ENCODE results near the gene FAHD1. TPM values are rescaled to one million over a fixed set of nuclear protein-coding genes. Genes with fewer than 3 reads are reported as not detected.
A peak's percentile ranks its signal among the peaks of the same experiment; 100 is the strongest.
"Not testable (repeated sequence)": the region's sequence is repeated elsewhere in the genome, so short reads cannot be mapped to it uniquely, and the experiment has no call there.

The FAHD1 gene
- total and polyA plus RNA-seq, 2 experiments from 2014 or later, result 76.6 to 101 TPM

GRCh38 chr16:1794908-1795666 is 31.9 kb upstream of the FAHD1 start:
- no peaks in the 10 kb centered on the region for H3K79me2 ChIP-seq
- 88% methylated on average over 26 of the region's 32 CpGs for WGBS (ENCODE audit: low lambda C conversion rate, missing lambda C conversion rate)
- H3K4me3 ChIP-seq, result no peak overlapping the region
- no peaks in the 10 kb centered on the region for H3K27me3 ChIP-seq
- H3K4me2 ChIP-seq, result peak overlapping the region; percentile 30
- TF ChIP-seq EZH2phosphoT487 (IDR thresholded peaks at IDR 0.05; ENCODE audit: low read depth, severe bottlenecking, unreplicated experiment), result no peak
- TF ChIP-seq EZH2 (IDR thresholded peaks at IDR 0.05; ENCODE audit: borderline replicate concordance), result no peak
- TF ChIP-seq, protein P1, sequence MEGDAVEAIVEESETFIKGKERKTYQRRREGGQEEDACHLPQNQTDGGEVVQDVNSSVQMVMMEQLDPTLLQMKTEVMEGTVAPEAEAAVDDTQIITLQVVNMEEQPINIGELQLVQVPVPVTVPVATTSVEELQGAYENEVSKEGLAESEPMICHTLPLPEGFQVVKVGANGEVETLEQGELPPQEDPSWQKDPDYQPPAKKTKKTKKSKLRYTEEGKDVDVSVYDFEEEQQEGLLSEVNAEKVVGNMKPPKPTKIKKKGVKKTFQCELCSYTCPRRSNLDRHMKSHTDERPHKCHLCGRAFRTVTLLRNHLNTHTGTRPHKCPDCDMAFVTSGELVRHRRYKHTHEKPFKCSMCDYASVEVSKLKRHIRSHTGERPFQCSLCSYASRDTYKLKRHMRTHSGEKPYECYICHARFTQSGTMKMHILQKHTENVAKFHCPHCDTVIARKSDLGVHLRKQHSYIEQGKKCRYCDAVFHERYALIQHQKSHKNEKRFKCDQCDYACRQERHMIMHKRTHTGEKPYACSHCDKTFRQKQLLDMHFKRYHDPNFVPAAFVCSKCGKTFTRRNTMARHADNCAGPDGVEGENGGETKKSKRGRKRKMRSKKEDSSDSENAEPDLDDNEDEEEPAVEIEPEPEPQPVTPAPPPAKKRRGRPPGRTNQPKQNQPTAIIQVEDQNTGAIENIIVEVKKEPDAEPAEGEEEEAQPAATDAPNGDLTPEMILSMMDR (IDR thresholded peaks at IDR 0.05; ENCODE audit: poor library complexity), result no peak
- no peaks in the 10 kb centered on the region for H3K9me2 ChIP-seq (replicated peaks; ENCODE audit: insufficient read depth)
- DNase-seq (ENCODE audit: low spot score), result peak; percentile 3
- H2AFZ ChIP-seq, result no peak overlapping the region
- peak overlapping the region; percentile 83 for H3K27ac ChIP-seq
- H4K20me1 ChIP-seq (ENCODE audit: insufficient read depth, poor library complexity, severe bottlenecking), result no peaks in the 10 kb centered on the region
- no peaks in the 10 kb centered on the region for H3K36me3 ChIP-seq (replicated peaks; ENCODE audit: insufficient read depth, low read depth)
- H3K4me1 ChIP-seq (ENCODE audit: insufficient read depth), result peaks cover 14% of the 10 kb centered on the region
- no peaks in the 10 kb centered on the region for H3K9me3 ChIP-seq (ENCODE audit: low read depth)

- H3K4me1 ChIP-seq (ENCODE audit: insufficient read depth); H3K27ac ChIP-seq; H3K4me3 ChIP-seq; H3K9me2 ChIP-seq (replicated peaks; ENCODE audit: insufficient read depth); H3K79me2 ChIP-seq; H4K20me1 ChIP-seq (ENCODE audit: insufficient read depth, poor library complexity, severe bottlenecking); DNase-seq (ENCODE audit: low spot score); H3K27me3 ChIP-seq; H3K36me3 ChIP-seq (replicated peaks; ENCODE audit: insufficient read depth, low read depth); H3K4me2 ChIP-seq; H2AFZ ChIP-seq; H3K9me3 ChIP-seq (ENCODE audit: low read depth): not testable (repeated sequence)
- 77% methylated on average over 5 of the region's 5 CpGs for WGBS (ENCODE audit: low lambda C conversion rate, missing lambda C conversion rate)
Measured at GRCh38 chr16:1799263-1799662, 27.7 kb upstream of the FAHD1 start.

DNA sequence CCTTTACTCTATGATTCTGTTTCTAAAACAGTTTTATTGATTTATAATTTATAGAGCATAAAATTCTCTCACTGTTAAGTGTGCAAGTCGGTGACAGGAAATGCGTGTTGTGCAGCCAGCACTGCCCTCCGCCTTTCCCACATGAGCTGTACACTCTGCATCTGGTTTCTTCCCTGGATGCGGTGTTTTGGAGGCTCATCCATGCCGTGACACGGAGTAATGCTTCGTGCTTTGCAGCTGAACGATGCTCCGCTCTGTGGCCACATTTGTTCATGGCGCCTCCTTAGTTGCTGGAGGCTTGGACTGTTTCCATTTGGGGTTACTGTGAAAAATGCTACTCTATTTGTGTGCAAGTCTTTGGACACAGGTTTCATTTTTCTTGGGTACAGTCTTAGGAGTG is 26.3 kb upstream of the FAHD1 start:
- Histone ChIP-seq H4K20me1 (ENCODE audit: insufficient read depth, poor library complexity, severe bottlenecking) (no peaks in the 10 kb centered on the region), H3K9me2 (replicated peaks; ENCODE audit: insufficient read depth) (no peaks in the 10 kb centered on the region), H3K4me3 (no peak overlapping the region), H3K4me1 (ENCODE audit: insufficient read depth) (no peaks in the 10 kb centered on the region), H3K36me3 (replicated peaks; ENCODE audit: insufficient read depth, low read depth) (no peaks in the 10 kb centered on the region), H2AFZ (no peak overlapping the region), H3K27ac (no peak overlapping the region), H3K79me2 (no peaks in the 10 kb centered on the region), H3K9me3 (ENCODE audit: low read depth) (no peaks in the 10 kb centered on the region), H3K4me2 (no peak overlapping the region), H3K27me3 (no peaks in the 10 kb centered on the region)
- DNase-seq (ENCODE audit: low spot score), result no peak
- TF ChIP-seq, protein P1 (IDR thresholded peaks at IDR 0.05; ENCODE audit: poor library complexity), result no peak
- TF ChIP-seq EZH2phosphoT487 (IDR thresholded peaks at IDR 0.05; ENCODE audit: low read depth, severe bottlenecking, unreplicated experiment) (no peak), EZH2 (IDR thresholded peaks at IDR 0.05; ENCODE audit: borderline replicate concordance) (no peak)
- WGBS (ENCODE audit: low lambda C conversion rate, missing lambda C conversion rate), result 91% methylated on average over 10 of the region's 10 CpGs

DNA sequence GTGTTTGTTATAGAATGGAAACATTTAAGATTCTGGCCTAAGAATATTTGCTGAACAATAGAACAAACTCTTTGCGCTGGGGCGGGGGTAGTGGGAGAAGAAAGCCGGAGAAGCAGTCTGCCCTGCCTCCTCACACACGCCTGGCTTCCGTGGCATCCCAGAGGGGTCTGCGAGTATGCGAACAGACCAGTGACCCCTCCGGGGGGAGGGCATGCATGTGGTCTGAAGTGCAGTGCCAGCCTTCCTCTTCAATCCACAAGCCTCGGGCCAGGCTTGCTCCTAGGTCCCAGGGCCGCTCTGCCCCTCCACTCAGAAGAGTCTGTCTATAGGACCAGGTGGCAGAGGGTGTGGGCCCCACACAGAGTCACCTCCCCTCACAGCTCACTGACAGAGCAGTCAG is 19.4 kb upstream of the FAHD1 start:
- Histone ChIP-seq H3K36me3 (replicated peaks; ENCODE audit: insufficient read depth, low read depth) (no peaks in the 10 kb centered on the region), H3K4me1 (ENCODE audit: insufficient read depth) (no peaks in the 10 kb centered on the region), H3K9me3 (ENCODE audit: low read depth) (no peaks in the 10 kb centered on the region), H3K27ac (no peak overlapping the region), H3K9me2 (replicated peaks; ENCODE audit: insufficient read depth) (no peaks in the 10 kb centered on the region), H2AFZ (no peak overlapping the region), H3K79me2 (no peaks in the 10 kb centered on the region), H3K4me3 (no peak overlapping the region), H4K20me1 (ENCODE audit: insufficient read depth, poor library complexity, severe bottlenecking) (no peaks in the 10 kb centered on the region), H3K27me3 (no peaks in the 10 kb centered on the region), H3K4me2 (no peak overlapping the region)
- TF ChIP-seq EZH2 (IDR thresholded peaks at IDR 0.05; ENCODE audit: borderline replicate concordance), result no peak
- TF ChIP-seq EZH2phosphoT487 (IDR thresholded peaks at IDR 0.05; ENCODE audit: low read depth, severe bottlenecking, unreplicated experiment), result no peak
- TF ChIP-seq, protein P1 (IDR thresholded peaks at IDR 0.05; ENCODE audit: poor library complexity), result no peak
- no peak for DNase-seq (ENCODE audit: low spot score)
- WGBS (ENCODE audit: low lambda C conversion rate, missing lambda C conversion rate), result 90% methylated on average over 10 of the region's 10 CpGs
